H1 (cell line): ENCODE measurements around the gene ATP9B. TPM values are rescaled to one million over a fixed set of nuclear protein-coding genes. Genes with fewer than 3 reads are reported as not detected.

Experiments used
- ASH2L ChIP-seq: fragments of 200-600, 300-600 bp; sonication (generic); IDR thresholded peaks from one replicate; pipeline ENCODE4 v1.7.1; 2017; ENCODE audit warnings: low read length
- EZH2 ChIP-seq: fragments of 200-600 bp; sonication (generic); IDR thresholded peaks from 2 replicates; pipeline ENCODE4 v1.7.1; 2012; ENCODE audit warnings: low read depth, mild to moderate bottlenecking, moderate library complexity, low read length, inconsistent platforms; ENCODE audit not compliant: severe bottlenecking
- RAD21 ChIP-seq, 2 experiments: IDR thresholded peaks in 1 of 2; conservative IDR thresholded peaks in 1 of 2; 2 replicates each; pipeline ENCODE4 v1.6.1; 2011; ENCODE audit warnings: low read depth in 2 of 2, low read length in 2 of 2, improper control_type of control experiment in 1 of 2, inconsistent platforms in 1 of 2, mild to moderate bottlenecking in 1 of 2, moderate library complexity in 1 of 2
- polyA plus RNA-seq, 7 experiments: library from polyadenylated mRNA; depleted of rRNA in 3 of 7; stranded (reverse) in 5 of 7; unstranded in 2 of 7; fragments of >200 nt in 5 of 7; fragments of 200-250 nt in 2 of 7; gene quantifications; 1 replicate in 5 of 7; 2 replicates in 1 of 7; 4 replicates in 1 of 7; pipeline versions ENCODE4 v1.2.1 to v1.2.3, GENCODE V29; 2011 to 2013; ENCODE audit warnings: missing spikeins in 2 of 7, mixed read lengths in 2 of 7
- total RNA-seq: library from RNA; stranded (reverse); fragmentation: NEBNext Ultra II Directional; extraction: Animal tissue kit (Norgen Biotek cat#: 25700); gene quantifications from 2 replicates; pipeline ENCODE4 v1.2.1, GENCODE V29; 2021
- TF ChIP-seq, protein P1 (sequence below): fragments of 300-600 bp; sonication (generic); IDR thresholded peaks from 2 replicates; pipeline ENCODE4 v1.7.1; 2012; ENCODE audit warnings: low read length, moderate library complexity, mild to moderate bottlenecking, inconsistent platforms; ENCODE audit not compliant: insufficient replicate concordance
- TF ChIP-seq, protein P2 (sequence below): IDR thresholded peaks from 2 replicates; pipeline ENCODE4 v1.6.1; 2012; ENCODE audit warnings: inconsistent platforms

The ATP9B gene
- total and polyA plus RNA-seq, 2 of the 8 experiments (the other 6 are each of a cell fraction or from before 2014, with no cell fraction given), result 15.1 to 21.7 TPM

DNA sequence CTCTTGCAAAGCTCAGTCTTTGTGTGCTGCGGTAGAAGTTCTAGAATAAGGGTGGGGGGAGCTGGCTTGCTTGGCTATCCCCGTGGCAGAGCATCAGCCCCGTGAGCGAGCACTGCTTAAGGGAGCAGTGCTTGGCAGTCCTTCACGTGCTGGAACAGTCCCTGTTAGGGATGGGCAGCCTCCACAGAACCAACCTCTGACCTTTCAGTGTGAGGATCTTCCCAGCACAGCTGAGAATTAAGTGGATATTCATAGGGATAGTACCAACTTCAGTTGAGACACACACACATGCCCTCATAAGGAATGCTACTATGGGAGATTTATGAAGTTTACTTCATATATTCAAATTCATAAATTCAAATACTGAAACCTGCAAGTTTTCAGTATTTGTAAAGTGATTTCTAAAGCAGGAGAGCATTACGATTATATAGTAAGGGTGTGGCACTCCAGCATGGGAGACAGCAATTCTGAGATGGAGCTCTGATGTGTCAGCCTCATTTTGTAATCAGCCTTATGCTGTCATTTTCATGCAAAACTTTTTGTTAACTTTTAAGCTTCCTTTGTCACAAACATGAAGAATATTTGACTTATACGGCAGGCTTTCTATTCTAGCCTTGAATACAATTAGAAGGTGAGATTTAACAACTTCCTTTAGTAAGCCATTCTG lies 39.5 kb downstream of the ATP9B start (continued):
- TF ChIP-seq, protein P1, sequence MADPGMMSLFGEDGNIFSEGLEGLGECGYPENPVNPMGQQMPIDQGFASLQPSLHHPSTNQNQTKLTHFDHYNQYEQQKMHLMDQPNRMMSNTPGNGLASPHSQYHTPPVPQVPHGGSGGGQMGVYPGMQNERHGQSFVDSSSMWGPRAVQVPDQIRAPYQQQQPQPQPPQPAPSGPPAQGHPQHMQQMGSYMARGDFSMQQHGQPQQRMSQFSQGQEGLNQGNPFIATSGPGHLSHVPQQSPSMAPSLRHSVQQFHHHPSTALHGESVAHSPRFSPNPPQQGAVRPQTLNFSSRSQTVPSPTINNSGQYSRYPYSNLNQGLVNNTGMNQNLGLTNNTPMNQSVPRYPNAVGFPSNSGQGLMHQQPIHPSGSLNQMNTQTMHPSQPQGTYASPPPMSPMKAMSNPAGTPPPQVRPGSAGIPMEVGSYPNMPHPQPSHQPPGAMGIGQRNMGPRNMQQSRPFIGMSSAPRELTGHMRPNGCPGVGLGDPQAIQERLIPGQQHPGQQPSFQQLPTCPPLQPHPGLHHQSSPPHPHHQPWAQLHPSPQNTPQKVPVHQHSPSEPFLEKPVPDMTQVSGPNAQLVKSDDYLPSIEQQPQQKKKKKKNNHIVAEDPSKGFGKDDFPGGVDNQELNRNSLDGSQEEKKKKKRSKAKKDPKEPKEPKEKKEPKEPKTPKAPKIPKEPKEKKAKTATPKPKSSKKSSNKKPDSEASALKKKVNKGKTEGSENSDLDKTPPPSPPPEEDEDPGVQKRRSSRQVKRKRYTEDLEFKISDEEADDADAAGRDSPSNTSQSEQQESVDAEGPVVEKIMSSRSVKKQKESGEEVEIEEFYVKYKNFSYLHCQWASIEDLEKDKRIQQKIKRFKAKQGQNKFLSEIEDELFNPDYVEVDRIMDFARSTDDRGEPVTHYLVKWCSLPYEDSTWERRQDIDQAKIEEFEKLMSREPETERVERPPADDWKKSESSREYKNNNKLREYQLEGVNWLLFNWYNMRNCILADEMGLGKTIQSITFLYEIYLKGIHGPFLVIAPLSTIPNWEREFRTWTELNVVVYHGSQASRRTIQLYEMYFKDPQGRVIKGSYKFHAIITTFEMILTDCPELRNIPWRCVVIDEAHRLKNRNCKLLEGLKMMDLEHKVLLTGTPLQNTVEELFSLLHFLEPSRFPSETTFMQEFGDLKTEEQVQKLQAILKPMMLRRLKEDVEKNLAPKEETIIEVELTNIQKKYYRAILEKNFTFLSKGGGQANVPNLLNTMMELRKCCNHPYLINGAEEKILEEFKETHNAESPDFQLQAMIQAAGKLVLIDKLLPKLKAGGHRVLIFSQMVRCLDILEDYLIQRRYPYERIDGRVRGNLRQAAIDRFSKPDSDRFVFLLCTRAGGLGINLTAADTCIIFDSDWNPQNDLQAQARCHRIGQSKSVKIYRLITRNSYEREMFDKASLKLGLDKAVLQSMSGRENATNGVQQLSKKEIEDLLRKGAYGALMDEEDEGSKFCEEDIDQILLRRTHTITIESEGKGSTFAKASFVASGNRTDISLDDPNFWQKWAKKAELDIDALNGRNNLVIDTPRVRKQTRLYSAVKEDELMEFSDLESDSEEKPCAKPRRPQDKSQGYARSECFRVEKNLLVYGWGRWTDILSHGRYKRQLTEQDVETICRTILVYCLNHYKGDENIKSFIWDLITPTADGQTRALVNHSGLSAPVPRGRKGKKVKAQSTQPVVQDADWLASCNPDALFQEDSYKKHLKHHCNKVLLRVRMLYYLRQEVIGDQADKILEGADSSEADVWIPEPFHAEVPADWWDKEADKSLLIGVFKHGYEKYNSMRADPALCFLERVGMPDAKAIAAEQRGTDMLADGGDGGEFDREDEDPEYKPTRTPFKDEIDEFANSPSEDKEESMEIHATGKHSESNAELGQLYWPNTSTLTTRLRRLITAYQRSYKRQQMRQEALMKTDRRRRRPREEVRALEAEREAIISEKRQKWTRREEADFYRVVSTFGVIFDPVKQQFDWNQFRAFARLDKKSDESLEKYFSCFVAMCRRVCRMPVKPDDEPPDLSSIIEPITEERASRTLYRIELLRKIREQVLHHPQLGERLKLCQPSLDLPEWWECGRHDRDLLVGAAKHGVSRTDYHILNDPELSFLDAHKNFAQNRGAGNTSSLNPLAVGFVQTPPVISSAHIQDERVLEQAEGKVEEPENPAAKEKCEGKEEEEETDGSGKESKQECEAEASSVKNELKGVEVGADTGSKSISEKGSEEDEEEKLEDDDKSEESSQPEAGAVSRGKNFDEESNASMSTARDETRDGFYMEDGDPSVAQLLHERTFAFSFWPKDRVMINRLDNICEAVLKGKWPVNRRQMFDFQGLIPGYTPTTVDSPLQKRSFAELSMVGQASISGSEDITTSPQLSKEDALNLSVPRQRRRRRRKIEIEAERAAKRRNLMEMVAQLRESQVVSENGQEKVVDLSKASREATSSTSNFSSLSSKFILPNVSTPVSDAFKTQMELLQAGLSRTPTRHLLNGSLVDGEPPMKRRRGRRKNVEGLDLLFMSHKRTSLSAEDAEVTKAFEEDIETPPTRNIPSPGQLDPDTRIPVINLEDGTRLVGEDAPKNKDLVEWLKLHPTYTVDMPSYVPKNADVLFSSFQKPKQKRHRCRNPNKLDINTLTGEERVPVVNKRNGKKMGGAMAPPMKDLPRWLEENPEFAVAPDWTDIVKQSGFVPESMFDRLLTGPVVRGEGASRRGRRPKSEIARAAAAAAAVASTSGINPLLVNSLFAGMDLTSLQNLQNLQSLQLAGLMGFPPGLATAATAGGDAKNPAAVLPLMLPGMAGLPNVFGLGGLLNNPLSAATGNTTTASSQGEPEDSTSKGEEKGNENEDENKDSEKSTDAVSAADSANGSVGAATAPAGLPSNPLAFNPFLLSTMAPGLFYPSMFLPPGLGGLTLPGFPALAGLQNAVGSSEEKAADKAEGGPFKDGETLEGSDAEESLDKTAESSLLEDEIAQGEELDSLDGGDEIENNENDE, result no peak
- TF ChIP-seq EZH2 (no peak), RAD21 (IDR thresholded peaks at IDR 0.05 in 1 of 2, conservative IDR thresholded peaks at IDR 0.05 in 1 of 2; ENCODE audit: low read depth in 2 of 2, low read length in 2 of 2) (no peak), ASH2L (no peak)
- TF ChIP-seq, protein P2, sequence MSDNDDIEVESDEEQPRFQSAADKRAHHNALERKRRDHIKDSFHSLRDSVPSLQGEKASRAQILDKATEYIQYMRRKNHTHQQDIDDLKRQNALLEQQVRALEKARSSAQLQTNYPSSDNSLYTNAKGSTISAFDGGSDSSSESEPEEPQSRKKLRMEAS, result no peak
